DMS153 treated with DMSO at 0.1 percent for 48 hours (cell line): Measurements from ENCODE around the gene BICD2.

Source experiments
- DNase-seq: peaks from one replicate; lab custom pipeline; 2025; ENCODE audit not compliant: unreplicated experiment; lab: John Stamatoyannopoulos, UW

The BICD2 gene

GRCh38 chr9:92715488-92716231, 49.0 kb downstream of the BICD2 start:
- DNase-seq = no peak

- DNase-seq = no peak
Observed at GRCh38 chr9:92714787-92715487, 49.7 kb downstream of the BICD2 start.

GRCh38 chr9:92714016-92714415, 50.6 kb downstream of the BICD2 start:
- no peak for DNase-seq

- no peak for DNase-seq
Observed at GRCh38 chr9:92713528-92713927, 51.1 kb downstream of the BICD2 start.

- no peak for DNase-seq
Observed at GRCh38 chr9:92712767-92713166, 51.9 kb downstream of the BICD2 start.

- DNase-seq = no peak
Observed at GRCh38 chr9:92711844-92712243, 52.8 kb downstream of the BICD2 start.

- no peak for DNase-seq
Observed at GRCh38 chr9:92711146-92711545, 53.5 kb downstream of the BICD2 start.

GRCh38 chr9:92710368-92710767, 54.3 kb downstream of the BICD2 start:
- DNase-seq = no peak

- no peak for DNase-seq
Observed at GRCh38 chr9:92709954-92710353, 54.7 kb downstream of the BICD2 start.

- no peak for DNase-seq
Observed at GRCh38 chr9:92709240-92709639, 55.4 kb downstream of the BICD2 start.

- no peak for DNase-seq
Observed at GRCh38 chr9:92707530-92707929, 57.1 kb downstream of the BICD2 start.

- no peak for DNase-seq
Observed at GRCh38 chr9:92706218-92706940, 58.3 kb downstream of the BICD2 start.

- no peak for DNase-seq
Observed at GRCh38 chr9:92704528-92704927, 60.1 kb downstream of the BICD2 start.

GRCh38 chr9:92696619-92697018, 68.0 kb downstream of the BICD2 start:
- DNase-seq = no peak

- no peak for DNase-seq
Observed at GRCh38 chr9:92686954-92687353, 77.7 kb downstream of the BICD2 start.

- DNase-seq = no peak
Observed at GRCh38 chr9:92685022-92685421, 79.6 kb downstream of the BICD2 start.

GRCh38 chr9:92682269-92682668, 82.4 kb downstream of the BICD2 start:
- DNase-seq = no peak

- no peak for DNase-seq
Observed at GRCh38 chr9:92680166-92681119, 84.2 kb downstream of the BICD2 start.

GRCh38 chr9:92679413-92680165, 85.0 kb downstream of the BICD2 start:
- no peak for DNase-seq

GRCh38 chr9:92671323-92671722, 93.3 kb downstream of the BICD2 start:
- DNase-seq = no peak
